Cardiac fibroblast (primary cell): ENCODE data around the gene IL1RAP.
A peak's percentile ranks its signal among the peaks of the same experiment; 100 is the strongest.

Experiments used
- DNase-seq, 2 donors: peaks; one replicate each; pipeline versions ENCODE4 v3.0.0 to v3.0.0-alpha.2; 2010; ENCODE audit warnings: low read depth in 2 of 2
- H3K4me3 ChIP-seq, 2 donors: replicated peaks in 1 of 2; 1 replicate in 1 of 2; 2 replicates in 1 of 2; pipeline ENCODE4 v1.5.1; 2011; ENCODE audit warnings: low read depth in 2 of 2, low read length in 2 of 2, mild to moderate bottlenecking in 2 of 2, moderate library complexity in 1 of 2
- CTCF ChIP-seq: IDR thresholded peaks from one replicate; pipeline ENCODE4 v1.5.1; 2011; ENCODE audit warnings: low read depth, mild to moderate bottlenecking, low read length, inconsistent platforms

Gene IL1RAP

GRCh38 chr3:190645932-190646460, 132.1 kb downstream of the IL1RAP start:
- DNase-seq: no peak
- TF ChIP-seq CTCF: no peak
- no peak overlapping the region for H3K4me3 ChIP-seq

- no peak for TF ChIP-seq CTCF
- H3K4me3 ChIP-seq: no peak overlapping the region
- no peak for DNase-seq
Observed at GRCh38 chr3:190646996-190647395, 133.1 kb downstream of the IL1RAP start.

- no peak overlapping the region for H3K4me3 ChIP-seq
- no peak for TF ChIP-seq CTCF
- DNase-seq: no peak
Observed at GRCh38 chr3:190655933-190656332, 142.0 kb downstream of the IL1RAP start.

- DNase-seq: no peak
- no peak for TF ChIP-seq CTCF
Observed at GRCh38 chr3:190658106-190658505, 144.2 kb downstream of the IL1RAP start.

GRCh38 chr3:190666821-190667220, 152.9 kb downstream of the IL1RAP start:
- TF ChIP-seq CTCF: no peak
- H3K4me3 ChIP-seq: no peak overlapping the region
- no peak for DNase-seq

More at GRCh38 chr3:190658106-190658505, 144.2 kb downstream of the IL1RAP start:
- no peak overlapping the region for H3K4me3 ChIP-seq

- peak; percentile 22 to 58 for DNase-seq
- no peak overlapping the region for H3K4me3 ChIP-seq
- TF ChIP-seq CTCF: no peak
Observed at GRCh38 chr3:190671658-190672057, 157.8 kb downstream of the IL1RAP start.

- peak; percentile 32 to 46 for DNase-seq
- H3K4me3 ChIP-seq: no peak overlapping the region
- no peak for TF ChIP-seq CTCF
Observed at GRCh38 chr3:190673148-190673547, 159.3 kb downstream of the IL1RAP start.
